Liver (tissue), 9 donors: ENCODE data around the gene CLN3. TPM values are rescaled to one million over a fixed set of nuclear protein-coding genes. Genes with fewer than 3 reads are reported as not detected.

Experiments used
- DNase-seq: peaks from one replicate; pipeline ENCODE4 v3.0.0-alpha.2; 2017; ENCODE audit warnings: low spot score
- H3K27ac ChIP-seq, 2 donors: one replicate each; pipeline ENCODE4 v1.7.0; 2013; ENCODE audit warnings: inconsistent platforms in 2 of 2, low read length in 2 of 2, control low read depth in 1 of 2, low read depth in 1 of 2, mild to moderate bottlenecking in 1 of 2
- H3K27me3 ChIP-seq, 4 donors: one replicate each; pipeline versions ENCODE4 v1.6.1 to v1.7.0; 2013; ENCODE audit warnings: low read length in 3 of 4, inconsistent platforms in 1 of 4, mild to moderate bottlenecking in 1 of 4, moderate library complexity in 1 of 4; ENCODE audit not compliant: control insufficient read depth in 4 of 4, insufficient read depth in 4 of 4
- H3K36me3 ChIP-seq, 4 donors: one replicate each; pipeline versions ENCODE4 v1.6.1 to v1.7.0; 2013; ENCODE audit warnings: low read length in 3 of 4, mild to moderate bottlenecking in 3 of 4, low read depth in 1 of 4, moderate library complexity in 1 of 4; ENCODE audit not compliant: control insufficient read depth in 4 of 4, insufficient read depth in 3 of 4
- H3K4me1 ChIP-seq, 4 donors: one replicate each; pipeline versions ENCODE4 v1.6.1 to v1.7.0; 2013; ENCODE audit warnings: low read length in 3 of 4, mild to moderate bottlenecking in 3 of 4, moderate library complexity in 1 of 4; ENCODE audit not compliant: control insufficient read depth in 4 of 4, insufficient read depth in 4 of 4
- H3K4me3 ChIP-seq, 3 donors: one replicate each; pipeline versions ENCODE4 v1.6.1 to v1.7.0; 2013; ENCODE audit warnings: low read length in 3 of 3, control low read depth in 1 of 3, low read depth in 1 of 3, mild to moderate bottlenecking in 1 of 3
- H3K9ac ChIP-seq, 2 donors: one replicate each; pipeline ENCODE4 v1.7.0; 2013; ENCODE audit warnings: low read length in 2 of 2, mild to moderate bottlenecking in 2 of 2, moderate library complexity in 2 of 2, control low read depth in 1 of 2, low read depth in 1 of 2
- H3K9me3 ChIP-seq, 4 donors: one replicate each; pipeline versions ENCODE4 v1.6.1 to v1.7.0; 2013; ENCODE audit warnings: low read length in 3 of 4; ENCODE audit not compliant: control insufficient read depth in 4 of 4
- ATF3 ChIP-seq: IDR thresholded peaks from 2 replicates; pipeline ENCODE4 v1.6.1; 2016; ENCODE audit warnings: antibody characterized with exemption
- CTCF ChIP-seq: fragments of 150-350 bp; IDR thresholded peaks from 2 replicates; pipeline ENCODE4 v1.5.1; 2017; ENCODE audit warnings: improper control_type of control experiment, low read depth, low read length; ENCODE audit not compliant: missing input control
- EGR1 ChIP-seq, 2 donors: IDR thresholded peaks; 2 replicates each; pipeline ENCODE4 v1.6.1; 2016 to 2018; ENCODE audit warnings: antibody characterized with exemption in 2 of 2, low read depth in 2 of 2
- FOXA1 ChIP-seq: IDR thresholded peaks from 2 replicates; pipeline ENCODE4 v1.6.1; 2016; ENCODE audit warnings: antibody characterized with exemption
- FOXA2 ChIP-seq: IDR thresholded peaks from 2 replicates; pipeline ENCODE4 v1.6.1; 2016; ENCODE audit warnings: antibody characterized with exemption
- GABPA ChIP-seq, 2 donors: IDR thresholded peaks in 1 of 2; conservative IDR thresholded peaks in 1 of 2; 2 replicates each; pipeline ENCODE4 v1.6.1; 2016; ENCODE audit warnings: antibody characterized with exemption in 2 of 2, mild to moderate bottlenecking in 1 of 2, moderate library complexity in 1 of 2
- HNF4A ChIP-seq, 2 donors: conservative IDR thresholded peaks; 2 replicates each; pipeline ENCODE4 v1.6.1; 2016; ENCODE audit warnings: antibody characterized with exemption in 2 of 2, mild to moderate bottlenecking in 2 of 2
- HNF4G ChIP-seq: IDR thresholded peaks from 2 replicates; pipeline ENCODE4 v1.6.1; 2016; ENCODE audit warnings: antibody characterized with exemption
- JUND ChIP-seq, 2 donors: IDR thresholded peaks; 2 replicates each; pipeline ENCODE4 v1.6.1; 2016; ENCODE audit warnings: antibody characterized with exemption in 2 of 2
- MAX ChIP-seq: IDR thresholded peaks from 2 replicates; pipeline ENCODE4 v1.6.1; 2016; ENCODE audit warnings: antibody characterized with exemption
- NR2F2 ChIP-seq: IDR thresholded peaks from 2 replicates; pipeline ENCODE4 v1.6.1; 2016; ENCODE audit warnings: antibody characterized with exemption
- RAD21 ChIP-seq, 2 donors: IDR thresholded peaks; 2 replicates each; pipeline ENCODE4 v1.6.1; 2016; ENCODE audit warnings: antibody characterized with exemption in 2 of 2, mild to moderate bottlenecking in 2 of 2
- RXRA ChIP-seq, 2 donors: IDR thresholded peaks; 2 replicates each; pipeline ENCODE4 v1.6.1; 2017 to 2018; ENCODE audit warnings: antibody characterized with exemption in 2 of 2, mild to moderate bottlenecking in 1 of 2
- SP1 ChIP-seq: IDR thresholded peaks from 2 replicates; pipeline ENCODE4 v1.6.1; 2018; ENCODE audit warnings: antibody characterized with exemption, mild to moderate bottlenecking
- TAF1 ChIP-seq: conservative IDR thresholded peaks from 2 replicates; pipeline ENCODE4 v1.6.1; 2016; ENCODE audit warnings: antibody characterized with exemption, mild to moderate bottlenecking
- YY1 ChIP-seq: IDR thresholded peaks from 2 replicates; pipeline ENCODE4 v1.6.1; 2016; ENCODE audit warnings: antibody characterized with exemption, mild to moderate bottlenecking
- WGBS: extraction: QIAGEN DNeasy Blood & Tissue Kit; methylation state at CpG from one replicate; pipeline ENCODE4 v1.1.7; 2013; 5-methylcytosine and 5-hydroxymethylcytosine counted together
- polyA plus RNA-seq, 2 donors: library from polyadenylated mRNA; stranded (reverse) in 1 of 2; unstranded in 1 of 2; fragments of 200-250 nt in 1 of 2; fragments of >200 nt in 1 of 2; fragmentation: Nextera tagmentation in 1 of 2; extraction: Ambion mirVana in 1 of 2; gene quantifications; one replicate each; pipeline versions ENCODE4 v1.2.1 to v1.2.3, GENCODE V29; 2013 to 2015
- total RNA-seq, 2 donors: library from RNA; depleted of rRNA; stranded (reverse); fragments of >200 nt; gene quantifications; one replicate each; pipeline ENCODE4 v1.2.3, GENCODE V29; 2014
- TF ChIP-seq, protein P1 (sequence below): IDR thresholded peaks from 2 replicates; pipeline ENCODE4 v1.6.1; 2016; ENCODE audit warnings: antibody characterized with exemption, mild to moderate bottlenecking
- TF ChIP-seq, protein P2 (sequence below): IDR thresholded peaks from 2 replicates; pipeline ENCODE4 v1.6.1; 2016; ENCODE audit warnings: antibody characterized with exemption
- donor health status: healthy.
- donor health status: healthy.
- donor health status: healthy.
- donor health status: healthy.
- donor health status: healthy.

CLN3 gene
- total and polyA plus RNA-seq, 4 donors, result 16.1 to 23.6 (median 19.3) TPM

DNA sequence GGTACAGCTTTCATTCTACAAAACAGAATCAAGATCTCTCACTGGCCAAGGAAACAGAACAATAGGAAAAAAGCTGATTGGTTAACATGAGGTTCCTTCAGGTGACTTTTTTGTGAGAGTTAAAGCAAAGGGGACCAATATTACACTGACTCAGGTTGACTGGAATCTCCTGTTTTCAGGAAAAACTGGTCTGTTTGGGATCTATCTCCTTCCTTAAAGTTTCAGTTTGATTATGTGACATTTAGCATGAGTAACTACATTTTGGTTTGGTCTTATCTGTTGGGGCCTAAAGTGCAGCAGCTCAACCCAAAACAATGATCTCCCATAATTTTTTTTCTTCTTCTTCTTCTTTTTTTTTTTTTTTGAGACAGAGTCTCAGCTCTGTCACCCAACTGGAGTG lies 37.2 kb upstream of the CLN3 start:
- DNase-seq, result no peak
- Histone ChIP-seq H3K36me3 (no peaks in the 10 kb centered on the region), H3K27me3 (no peaks in the 10 kb centered on the region), H3K4me3 (no peak overlapping the region), H3K4me1 (peaks cover 12 to 51% (median 33%) of the 10 kb centered on the region in 4 donors), H3K27ac (peak overlapping the region; percentile 87 to 95), H3K9me3 (no peaks in the 10 kb centered on the region), H3K9ac (no peak overlapping the region)
- no peak for TF ChIP-seq MAX
- TF ChIP-seq CTCF, result no peak
- no peak for TF ChIP-seq YY1
- no peak for TF ChIP-seq HNF4G
- TF ChIP-seq, protein P1, sequence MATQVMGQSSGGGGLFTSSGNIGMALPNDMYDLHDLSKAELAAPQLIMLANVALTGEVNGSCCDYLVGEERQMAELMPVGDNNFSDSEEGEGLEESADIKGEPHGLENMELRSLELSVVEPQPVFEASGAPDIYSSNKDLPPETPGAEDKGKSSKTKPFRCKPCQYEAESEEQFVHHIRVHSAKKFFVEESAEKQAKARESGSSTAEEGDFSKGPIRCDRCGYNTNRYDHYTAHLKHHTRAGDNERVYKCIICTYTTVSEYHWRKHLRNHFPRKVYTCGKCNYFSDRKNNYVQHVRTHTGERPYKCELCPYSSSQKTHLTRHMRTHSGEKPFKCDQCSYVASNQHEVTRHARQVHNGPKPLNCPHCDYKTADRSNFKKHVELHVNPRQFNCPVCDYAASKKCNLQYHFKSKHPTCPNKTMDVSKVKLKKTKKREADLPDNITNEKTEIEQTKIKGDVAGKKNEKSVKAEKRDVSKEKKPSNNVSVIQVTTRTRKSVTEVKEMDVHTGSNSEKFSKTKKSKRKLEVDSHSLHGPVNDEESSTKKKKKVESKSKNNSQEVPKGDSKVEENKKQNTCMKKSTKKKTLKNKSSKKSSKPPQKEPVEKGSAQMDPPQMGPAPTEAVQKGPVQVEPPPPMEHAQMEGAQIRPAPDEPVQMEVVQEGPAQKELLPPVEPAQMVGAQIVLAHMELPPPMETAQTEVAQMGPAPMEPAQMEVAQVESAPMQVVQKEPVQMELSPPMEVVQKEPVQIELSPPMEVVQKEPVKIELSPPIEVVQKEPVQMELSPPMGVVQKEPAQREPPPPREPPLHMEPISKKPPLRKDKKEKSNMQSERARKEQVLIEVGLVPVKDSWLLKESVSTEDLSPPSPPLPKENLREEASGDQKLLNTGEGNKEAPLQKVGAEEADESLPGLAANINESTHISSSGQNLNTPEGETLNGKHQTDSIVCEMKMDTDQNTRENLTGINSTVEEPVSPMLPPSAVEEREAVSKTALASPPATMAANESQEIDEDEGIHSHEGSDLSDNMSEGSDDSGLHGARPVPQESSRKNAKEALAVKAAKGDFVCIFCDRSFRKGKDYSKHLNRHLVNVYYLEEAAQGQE, result no peak
- no peak for TF ChIP-seq SP1
- TF ChIP-seq FOXA2, result no peak
- TF ChIP-seq FOXA1, result no peak
- no peak for TF ChIP-seq RAD21 (IDR thresholded peaks at IDR 0.05)
- no peak for TF ChIP-seq HNF4A (conservative IDR thresholded peaks at IDR 0.05)
- no peak for TF ChIP-seq NR2F2
- no peak for TF ChIP-seq EGR1 (IDR thresholded peaks at IDR 0.05; ENCODE audit: low read depth in 2 of 2)
- TF ChIP-seq JUND (IDR thresholded peaks at IDR 0.05), result no peak
- TF ChIP-seq, protein P2, sequence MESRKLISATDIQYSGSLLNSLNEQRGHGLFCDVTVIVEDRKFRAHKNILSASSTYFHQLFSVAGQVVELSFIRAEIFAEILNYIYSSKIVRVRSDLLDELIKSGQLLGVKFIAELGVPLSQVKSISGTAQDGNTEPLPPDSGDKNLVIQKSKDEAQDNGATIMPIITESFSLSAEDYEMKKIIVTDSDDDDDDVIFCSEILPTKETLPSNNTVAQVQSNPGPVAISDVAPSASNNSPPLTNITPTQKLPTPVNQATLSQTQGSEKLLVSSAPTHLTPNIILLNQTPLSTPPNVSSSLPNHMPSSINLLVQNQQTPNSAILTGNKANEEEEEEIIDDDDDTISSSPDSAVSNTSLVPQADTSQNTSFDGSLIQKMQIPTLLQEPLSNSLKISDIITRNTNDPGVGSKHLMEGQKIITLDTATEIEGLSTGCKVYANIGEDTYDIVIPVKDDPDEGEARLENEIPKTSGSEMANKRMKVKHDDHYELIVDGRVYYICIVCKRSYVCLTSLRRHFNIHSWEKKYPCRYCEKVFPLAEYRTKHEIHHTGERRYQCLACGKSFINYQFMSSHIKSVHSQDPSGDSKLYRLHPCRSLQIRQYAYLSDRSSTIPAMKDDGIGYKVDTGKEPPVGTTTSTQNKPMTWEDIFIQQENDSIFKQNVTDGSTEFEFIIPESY, result no peak
- no peak for TF ChIP-seq RXRA (IDR thresholded peaks at IDR 0.05)
- TF ChIP-seq GABPA (IDR thresholded peaks at IDR 0.05 in 1 of 2, conservative IDR thresholded peaks at IDR 0.05 in 1 of 2), result no peak
- no peak for TF ChIP-seq ATF3

DNA sequence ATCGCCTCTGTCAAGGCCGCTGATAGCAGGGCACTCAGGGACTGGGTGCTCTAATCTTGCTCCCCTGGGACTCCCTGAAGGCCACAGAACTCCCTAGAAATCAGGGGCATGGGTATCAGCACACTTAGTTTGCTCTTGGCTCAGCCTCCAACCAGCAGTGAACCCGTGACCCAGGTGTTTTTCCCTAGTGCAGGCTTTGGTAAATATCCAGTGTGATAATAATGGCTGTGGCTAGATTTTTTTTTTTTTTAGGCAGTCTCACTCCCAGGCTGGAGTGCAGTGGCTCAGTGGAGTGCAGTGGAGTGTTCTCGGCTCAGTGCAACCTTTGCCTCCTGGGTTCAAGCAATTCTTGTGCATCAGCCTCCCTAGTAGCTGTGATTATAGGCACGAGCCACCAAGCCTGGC lies 36.6 kb upstream of the CLN3 start:
- H3K27me3 ChIP-seq, result no peaks in the 10 kb centered on the region
- no peaks in the 10 kb centered on the region for H3K36me3 ChIP-seq
- H3K27ac ChIP-seq, result peak overlapping the region; percentile 87 to 95
- peak overlapping the region in 1 of 2 donors; percentile 66 for H3K9ac ChIP-seq
- H3K9me3 ChIP-seq, result no peaks in the 10 kb centered on the region
- peaks cover 10 to 51% (median 36%) of the 10 kb centered on the region in 4 donors for H3K4me1 ChIP-seq
- no peak for DNase-seq
- H3K4me3 ChIP-seq, result no peak overlapping the region
- 30% methylated on average over 5 of the region's 5 CpGs for WGBS
- TF ChIP-seq GABPA (IDR thresholded peaks at IDR 0.05 in 1 of 2, conservative IDR thresholded peaks at IDR 0.05 in 1 of 2), result no peak
- TF ChIP-seq EGR1 (IDR thresholded peaks at IDR 0.05; ENCODE audit: low read depth in 2 of 2), result no peak
- TF ChIP-seq HNF4A (conservative IDR thresholded peaks at IDR 0.05), result peak; percentile 65 to 79
- peak; percentile 82 for TF ChIP-seq FOXA2
- TF ChIP-seq JUND (IDR thresholded peaks at IDR 0.05), result peak in 1 of 2 donors; percentile 58
- no peak for TF ChIP-seq TAF1
- TF ChIP-seq, protein P1, result peak; percentile 75
- TF ChIP-seq FOXA1, result peak; percentile 80
- no peak for TF ChIP-seq ATF3
- TF ChIP-seq MAX, result no peak
- peak; percentile 72 to 87 for TF ChIP-seq RXRA (IDR thresholded peaks at IDR 0.05)
- TF ChIP-seq NR2F2, result no peak
- peak; percentile 96 for TF ChIP-seq YY1
- TF ChIP-seq SP1, result peak; percentile 77
